GM21515 (cell line): ENCODE measurements around the gene NCLN.
"Not testable (repeated sequence)": the region's sequence is repeated elsewhere in the genome, so short reads cannot be mapped to it uniquely, and the experiment has no call there.

ENCODE experiments used
- ATAC-seq: cut with Tn5 transposase; IDR thresholded peaks from one replicate; pipeline ENCODE4 v1.9.1; 2021; ENCODE audit not compliant: unreplicated experiment

NCLN gene

DNA sequence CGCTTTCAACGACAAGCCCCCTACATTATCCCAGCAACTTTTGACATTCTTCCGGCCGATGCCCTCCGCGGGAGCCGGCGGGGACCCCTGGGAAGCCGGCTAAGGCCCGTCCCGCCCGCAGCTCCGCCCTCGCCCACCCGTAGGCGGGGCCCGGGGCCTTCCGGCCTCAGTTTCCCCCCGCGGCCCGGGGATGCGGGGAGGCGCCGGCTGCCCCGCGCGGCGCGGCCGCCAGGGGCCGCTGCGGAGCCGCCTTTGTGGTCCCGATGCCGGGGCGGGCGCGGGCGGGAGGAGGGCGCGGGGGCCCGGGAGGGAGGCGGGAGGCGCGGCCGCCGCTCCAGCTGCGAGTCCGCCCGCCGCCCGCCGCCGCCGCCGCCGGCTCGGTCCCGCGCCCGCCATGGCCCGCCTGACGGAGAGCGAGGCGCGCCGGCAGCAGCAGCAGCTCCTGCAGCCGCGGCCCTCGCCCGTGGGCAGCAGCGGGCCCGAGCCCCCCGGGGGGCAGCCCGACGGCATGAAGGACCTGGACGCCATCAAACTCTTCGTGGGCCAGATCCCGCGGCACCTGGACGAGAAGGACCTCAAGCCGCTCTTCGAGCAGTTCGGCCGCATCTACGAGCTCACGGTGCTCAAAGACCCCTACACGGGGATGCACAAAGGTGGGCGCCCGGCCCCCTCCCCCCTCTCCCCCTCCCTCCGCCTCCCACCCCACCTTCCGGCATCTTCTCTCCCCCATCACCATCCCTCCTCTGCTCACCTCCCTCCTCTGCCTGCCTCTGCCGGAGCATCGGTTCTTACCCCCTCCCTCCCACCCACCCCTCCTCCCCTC, 38.8 kb downstream of the NCLN start, which contains the start of gene CELF5:
Gene CELF5, plus strand, starts transcription at position 316 of the 823 bp plus-strand sequence. Its CDS starts 79 bp downstream, at position 395.
- no peak for ATAC-seq

DNA sequence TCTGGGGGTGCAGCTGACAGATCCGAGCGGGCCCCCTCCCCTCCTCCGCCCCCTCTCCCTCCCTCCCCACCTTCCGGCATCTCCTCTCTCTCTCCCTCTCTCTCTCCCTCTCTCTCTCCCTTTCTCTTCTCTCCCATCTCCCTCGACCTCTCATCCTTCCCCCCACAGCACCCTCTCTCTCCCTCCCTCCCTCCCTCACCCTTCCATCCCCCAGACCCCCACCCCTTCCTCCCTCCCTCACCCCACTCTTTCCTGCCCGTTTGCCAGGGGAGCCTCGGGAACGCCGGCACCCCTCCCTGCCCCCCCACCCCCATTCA, 39.4 kb downstream of the NCLN start:
- no peak for ATAC-seq

DNA sequence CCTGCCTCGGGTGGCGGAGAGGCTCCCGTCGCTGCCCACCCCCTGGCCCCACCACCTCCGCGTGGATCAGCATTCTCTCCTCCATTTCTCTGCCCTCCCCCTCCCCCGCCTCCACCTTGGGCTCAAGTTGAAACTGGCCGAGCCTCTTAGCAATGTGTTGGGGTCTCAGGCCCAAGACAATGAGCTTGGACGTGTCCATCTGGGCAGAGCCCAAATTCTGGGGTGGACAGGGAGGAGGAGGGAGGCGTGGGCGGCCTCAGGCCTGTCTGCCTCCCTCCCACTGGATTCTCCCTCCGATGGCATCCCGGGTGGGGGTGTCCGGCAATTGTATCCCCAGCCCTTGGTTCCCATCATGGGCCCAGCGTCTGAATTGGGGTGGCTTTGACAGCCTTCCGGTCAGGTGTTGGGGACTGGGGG, 40.0 kb downstream of the NCLN start:
- no peak for ATAC-seq

DNA sequence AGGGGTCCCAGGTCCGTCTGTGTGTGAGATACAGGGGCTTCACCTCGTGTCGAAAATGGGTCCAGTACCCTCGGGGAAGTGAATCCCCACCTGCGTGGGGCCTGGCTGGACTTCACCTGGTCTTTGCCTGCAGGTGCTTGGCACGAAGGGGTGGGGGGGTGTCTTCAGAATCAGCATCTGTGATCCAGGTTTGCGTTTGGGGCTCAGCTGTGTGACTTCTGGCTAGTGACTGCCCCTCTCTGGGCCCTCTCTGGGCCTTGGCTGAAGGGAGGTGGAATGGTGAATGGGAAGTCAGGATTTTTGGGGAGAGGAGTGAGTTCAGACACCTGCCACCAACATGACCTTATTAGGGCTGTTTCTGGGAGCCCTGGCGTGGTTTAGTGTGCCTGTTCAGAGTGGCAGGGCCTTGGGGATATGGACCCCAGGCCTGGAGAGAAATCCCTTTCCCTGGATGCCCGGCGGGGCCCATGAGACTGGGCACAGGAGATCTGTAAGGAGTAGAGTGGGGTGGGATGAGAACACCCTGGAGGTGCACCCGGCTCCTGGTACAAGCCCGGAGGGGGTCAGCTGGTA, 41.4 kb downstream of the NCLN start:
- ATAC-seq: no peak

DNA sequence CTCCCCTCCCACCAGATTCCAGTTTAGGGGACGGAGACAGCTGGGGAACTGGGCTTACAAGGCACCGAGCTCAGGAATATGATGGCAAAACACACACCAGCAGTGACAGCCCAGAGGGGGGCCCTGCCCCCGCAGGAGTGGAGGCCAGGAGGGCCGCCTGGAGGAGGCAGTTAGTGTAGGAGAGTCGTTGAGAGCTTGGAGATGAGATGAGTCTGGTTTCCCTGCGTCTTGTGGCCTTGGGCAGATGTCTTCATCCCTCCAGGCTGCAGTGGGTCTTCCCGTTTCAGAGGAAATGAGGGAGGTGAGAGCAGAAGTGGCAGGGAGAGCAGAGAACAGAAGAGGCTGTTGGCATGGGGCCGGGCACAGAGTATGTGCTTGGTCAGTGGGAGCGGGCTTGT, 43.6 kb downstream of the NCLN start:
- ATAC-seq: no peak

DNA sequence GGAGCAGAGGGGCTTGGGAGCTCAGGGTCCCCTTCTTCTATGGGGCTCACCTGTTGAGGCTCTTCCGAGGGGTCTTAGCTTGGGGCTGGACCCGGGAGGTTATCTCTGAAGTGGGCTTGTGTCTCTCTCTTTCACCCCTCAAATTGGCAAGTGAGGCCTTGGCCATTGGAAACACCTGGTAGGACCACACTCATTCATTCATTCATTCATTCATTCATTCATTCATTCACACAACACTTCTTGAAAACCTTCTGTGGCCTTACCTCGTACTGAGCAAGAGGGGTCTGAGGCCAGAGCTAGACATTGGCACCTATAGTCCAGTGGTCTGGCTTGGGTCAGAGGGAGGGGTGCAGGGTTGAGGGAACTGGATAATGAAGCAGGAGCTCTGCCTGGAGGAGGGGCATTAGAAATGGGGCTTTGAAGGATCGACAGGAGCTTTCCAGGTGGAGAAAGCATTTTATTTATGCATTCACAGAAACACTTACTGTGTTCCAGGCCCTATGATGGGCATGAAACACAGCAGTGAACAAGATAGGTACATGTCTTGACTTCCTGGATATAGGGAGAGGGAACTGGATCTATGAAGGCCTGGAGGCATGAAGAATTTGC, 44.3 kb downstream of the NCLN start:
- no peak for ATAC-seq

DNA sequence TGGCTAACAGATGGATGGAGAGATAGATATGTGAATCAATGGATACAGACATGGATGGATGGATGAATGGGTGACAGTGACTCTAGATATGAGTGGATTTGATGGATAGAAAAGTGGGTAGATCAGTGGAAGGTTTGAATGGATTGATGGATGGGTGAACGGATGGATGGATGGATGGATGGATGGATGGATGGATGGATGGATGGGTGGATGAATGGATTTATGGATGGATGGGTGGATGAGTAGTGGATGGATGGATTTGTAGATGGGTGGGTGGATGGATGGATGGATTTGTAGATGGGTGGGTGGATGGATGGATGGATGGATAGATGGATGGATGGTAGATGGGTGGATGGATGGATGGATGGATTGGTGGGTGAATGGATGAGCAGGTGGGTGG, 45.6 kb downstream of the NCLN start:
- no peak for ATAC-seq

DNA sequence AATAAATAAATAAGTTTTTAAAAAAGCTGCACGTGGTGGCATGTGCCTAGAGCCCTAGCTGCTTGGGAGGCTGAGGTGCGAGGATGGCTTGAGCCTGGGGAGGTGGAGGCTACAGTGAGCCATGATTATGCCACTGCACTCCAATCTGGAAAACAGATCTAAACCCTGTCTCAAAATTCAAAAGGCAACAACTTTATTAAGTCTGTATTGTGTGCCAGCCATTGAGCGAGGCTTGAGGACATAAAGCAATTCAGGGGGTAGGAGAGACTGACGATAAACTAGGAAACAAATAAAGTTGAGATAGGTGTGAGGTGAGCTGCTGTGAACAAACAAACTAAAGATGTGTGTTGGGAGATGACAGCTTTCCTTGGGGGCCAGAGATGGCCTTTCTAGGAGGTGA, 47.4 kb downstream of the NCLN start:
- no peak for ATAC-seq

DNA sequence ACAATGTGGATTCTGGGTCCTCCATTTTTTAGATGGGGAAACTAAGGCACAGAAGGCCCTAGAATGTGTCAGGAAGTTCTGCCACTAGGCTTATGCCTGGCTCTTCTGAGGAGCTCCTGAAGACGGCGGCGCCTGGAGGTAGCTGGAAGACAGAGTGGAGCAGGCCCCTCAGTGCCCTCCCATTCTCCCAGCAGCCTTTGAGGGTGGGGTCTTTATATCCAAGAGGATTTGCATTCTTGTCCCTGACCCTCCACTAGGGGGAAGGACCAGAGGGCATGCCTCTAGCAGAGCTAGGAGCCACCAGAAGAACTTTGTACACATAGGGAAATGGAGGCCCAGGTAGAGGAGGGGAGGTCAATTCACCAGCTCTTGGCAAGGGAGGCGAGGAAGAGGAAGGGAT, 48.1 kb downstream of the NCLN start:
- ATAC-seq: no peak

DNA sequence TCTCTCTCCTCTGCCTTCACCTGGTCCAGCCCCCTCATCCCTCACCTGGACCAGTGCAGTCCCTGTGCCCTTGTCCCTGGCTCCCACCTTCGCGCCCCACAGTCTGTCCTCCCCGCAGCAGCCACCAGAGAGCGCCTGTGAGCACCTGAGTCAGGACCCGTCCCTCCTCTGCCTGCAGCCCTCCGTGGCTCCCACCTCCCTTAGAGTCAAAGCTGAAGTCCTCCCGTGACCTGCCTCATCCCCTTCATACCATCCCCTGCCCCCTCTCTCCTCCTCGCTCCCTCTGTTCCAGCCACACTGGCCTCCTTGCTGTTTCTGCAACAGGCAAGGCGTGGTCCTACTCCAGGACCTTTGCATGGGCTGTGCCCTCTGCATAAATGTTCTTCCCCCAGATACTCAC, 49.1 kb downstream of the NCLN start:
- ATAC-seq: no peak

DNA sequence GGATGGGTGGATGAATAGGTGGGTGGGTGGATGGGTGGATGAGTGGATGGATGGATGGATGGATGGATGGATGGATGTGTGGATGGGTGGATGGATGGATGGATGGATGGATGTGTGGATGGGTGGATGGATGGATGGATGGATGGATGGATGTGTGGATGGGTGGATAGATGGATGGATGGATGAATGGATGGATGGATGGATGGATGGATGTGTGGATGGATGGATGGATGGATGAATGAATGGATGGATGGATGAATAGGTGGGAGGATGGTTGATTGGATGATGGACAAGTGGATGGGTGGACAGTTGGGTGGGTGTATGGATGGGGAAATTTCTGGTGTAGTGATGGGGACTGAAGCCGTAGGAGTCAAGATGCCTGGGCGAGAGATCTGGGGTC, 49.9 kb downstream of the NCLN start:
- not testable (repeated sequence) for ATAC-seq

DNA sequence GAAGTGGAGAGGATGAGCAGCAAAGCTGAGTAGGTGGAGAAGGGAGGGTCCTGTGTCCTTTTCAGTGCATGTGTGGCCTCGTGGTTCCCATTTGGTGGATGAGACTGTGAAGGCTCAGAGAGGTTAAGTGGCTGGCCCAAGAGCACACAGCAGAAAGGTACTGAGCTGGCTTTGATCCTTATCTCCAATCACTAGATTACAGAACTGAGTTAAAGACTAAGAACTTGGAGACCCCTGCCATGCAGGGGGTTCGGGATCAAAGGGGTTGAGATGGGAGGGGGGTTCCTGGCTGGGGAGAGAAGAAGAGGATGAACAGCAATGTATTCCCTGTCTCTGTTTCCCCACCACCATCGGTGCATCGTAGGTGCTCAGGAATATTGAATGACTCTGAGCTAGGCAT, 50.5 kb downstream of the NCLN start:
- no peak for ATAC-seq

DNA sequence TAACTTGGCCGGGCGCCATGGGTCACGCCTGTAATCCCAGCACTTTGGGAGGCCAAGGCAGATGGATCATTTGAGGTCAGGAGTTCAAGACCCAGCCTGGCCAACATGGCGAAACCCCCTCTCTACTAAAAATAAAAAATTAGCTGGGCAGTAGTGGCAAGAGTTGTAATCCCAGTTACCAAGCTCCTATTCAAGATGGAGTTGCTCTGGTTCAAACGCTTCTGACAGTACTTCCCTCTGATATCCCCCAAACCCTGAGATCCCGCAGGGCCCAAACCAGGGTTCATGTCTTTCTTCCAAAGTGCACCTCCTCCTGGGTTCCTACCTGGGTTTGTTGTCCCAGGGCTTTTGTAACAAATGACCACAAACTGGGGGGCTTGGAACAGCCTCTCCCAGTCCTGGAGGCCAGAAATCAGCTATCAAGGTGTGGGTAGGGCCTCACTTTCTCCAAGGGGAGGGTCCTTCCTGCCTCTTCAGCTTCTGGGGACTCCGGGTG, 52.4 kb downstream of the NCLN start:
- ATAC-seq: no peak

DNA sequence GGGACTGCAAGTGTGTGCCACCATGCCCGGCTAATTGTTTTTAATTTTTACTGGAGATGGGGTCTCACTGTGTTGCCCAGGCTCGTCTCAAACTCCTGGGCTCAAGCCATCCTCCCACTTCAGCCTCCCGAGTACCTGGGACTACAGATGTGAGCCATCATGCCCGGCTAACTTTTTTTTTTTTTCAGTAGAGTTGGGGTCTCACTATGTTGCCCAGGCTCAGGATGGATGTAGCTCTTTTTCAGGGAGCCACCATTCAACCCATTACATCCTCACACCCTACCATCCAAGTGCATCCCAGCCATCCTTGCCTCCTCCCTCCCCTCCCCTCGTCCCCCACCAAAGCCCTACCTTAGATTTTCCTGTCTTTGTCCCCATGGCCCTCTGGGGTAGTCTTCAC, 53.6 kb downstream of the NCLN start:
- ATAC-seq: no peak

DNA sequence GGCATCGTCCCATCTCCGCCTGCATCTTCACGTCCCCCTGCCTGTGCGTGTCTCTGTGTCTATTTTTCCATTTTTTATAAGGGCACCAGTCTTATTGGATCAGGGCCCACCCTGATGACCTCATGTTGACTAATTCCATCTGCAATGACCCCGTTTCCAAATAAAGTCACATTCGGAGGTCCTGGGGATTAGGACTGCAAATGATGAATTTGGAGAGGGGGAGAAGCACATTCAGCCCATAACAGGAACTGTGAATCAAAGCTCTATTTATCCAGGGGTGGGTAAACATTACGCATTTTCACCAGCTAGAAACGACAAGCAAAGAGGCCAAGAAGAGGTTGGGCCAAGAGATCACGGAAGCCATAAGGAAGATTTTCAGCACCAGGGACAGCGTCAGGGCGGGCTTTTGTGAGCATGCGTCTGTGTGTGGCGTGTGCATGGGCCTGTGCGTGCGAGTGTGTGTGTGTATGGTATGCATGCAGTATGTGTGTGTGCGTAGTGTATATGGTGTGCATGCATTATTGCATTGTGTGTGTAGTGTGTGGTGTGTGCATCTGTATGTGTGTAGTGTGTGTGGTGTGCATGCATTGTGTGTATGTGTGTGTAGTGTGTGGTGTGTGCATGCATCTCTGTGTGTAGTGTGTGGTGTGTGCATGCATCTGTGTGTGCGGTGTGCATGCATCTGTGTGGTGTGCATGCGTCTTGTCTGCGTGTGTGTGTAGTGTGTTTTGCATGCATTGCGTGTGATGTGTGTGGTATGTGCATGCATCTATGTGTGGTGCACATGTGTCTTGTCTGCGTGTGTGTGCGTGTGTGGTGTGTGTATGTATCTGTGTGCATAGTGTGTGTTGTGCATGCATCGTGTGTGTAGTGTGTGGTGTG, 58.3 kb downstream of the NCLN start:
- no peak for ATAC-seq

DNA sequence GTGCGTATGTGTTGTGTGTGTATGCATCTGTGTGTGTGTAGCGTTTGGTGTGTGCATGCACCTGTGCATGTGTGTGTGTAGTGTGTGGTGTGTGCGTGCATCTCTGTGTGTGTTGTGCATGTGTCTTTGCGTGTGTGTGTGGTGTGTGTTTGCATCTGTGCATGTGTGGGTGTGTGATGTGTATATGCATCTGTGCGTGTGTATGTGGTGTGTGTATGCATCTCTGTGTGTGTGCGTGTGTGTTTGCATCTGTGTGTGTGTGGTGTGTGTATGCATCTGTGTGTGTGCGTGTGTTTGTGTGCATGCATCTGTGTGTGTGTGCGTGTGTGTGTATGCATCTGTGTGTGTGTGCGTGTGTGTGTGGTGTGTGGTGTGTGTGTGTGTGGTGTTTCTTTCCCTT, 59.3 kb downstream of the NCLN start:
- ATAC-seq: no peak

DNA sequence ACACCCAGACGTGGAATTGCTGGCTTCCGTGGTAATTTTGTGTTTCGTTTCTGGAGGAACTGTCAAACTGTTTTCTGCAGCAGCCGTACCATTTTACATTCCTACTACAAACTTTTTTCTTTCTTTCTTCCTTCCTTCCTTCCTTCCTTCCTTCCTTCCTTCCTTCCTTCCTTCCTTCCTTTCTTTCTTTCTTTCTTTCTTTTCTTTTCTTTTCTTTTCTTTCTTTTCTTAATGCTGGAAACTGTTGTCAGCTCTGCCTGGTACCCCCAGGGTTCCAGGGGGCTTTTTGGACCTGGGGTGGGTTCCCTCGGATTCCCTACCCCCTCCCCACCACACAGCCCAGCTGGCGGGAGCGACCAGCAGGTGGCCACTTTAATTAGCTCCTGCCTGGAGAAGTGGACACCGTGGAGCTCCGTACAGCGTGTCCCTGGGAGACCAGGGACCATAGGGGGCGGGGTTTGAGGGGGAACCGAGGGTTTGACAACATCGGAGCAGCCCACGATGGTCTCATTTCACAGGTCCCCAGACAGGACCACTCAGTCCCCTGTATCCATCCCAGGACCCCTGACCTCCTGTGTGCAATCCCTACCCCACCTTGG, 63.1 kb downstream of the NCLN start:
- no peak for ATAC-seq

DNA sequence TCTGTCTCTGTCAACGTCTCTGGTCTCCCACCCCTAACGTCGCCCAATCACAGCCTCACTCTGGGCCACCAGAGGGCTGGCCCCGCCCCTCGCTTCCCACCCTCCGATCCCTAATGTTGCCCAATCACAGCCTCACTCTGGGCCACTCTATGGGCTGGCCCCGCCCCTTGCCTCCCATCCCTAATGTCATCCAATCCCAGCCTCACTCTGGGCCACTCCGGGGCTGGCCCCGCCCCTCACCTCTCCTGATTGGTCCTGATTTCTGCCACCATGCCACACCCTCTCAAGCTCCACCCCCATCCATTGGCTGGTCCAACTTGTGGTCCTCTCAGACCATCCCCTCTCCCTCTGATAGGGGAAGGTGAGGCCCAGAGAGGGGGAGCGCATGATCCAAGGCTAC, 63.7 kb downstream of the NCLN start:
- no peak for ATAC-seq

DNA sequence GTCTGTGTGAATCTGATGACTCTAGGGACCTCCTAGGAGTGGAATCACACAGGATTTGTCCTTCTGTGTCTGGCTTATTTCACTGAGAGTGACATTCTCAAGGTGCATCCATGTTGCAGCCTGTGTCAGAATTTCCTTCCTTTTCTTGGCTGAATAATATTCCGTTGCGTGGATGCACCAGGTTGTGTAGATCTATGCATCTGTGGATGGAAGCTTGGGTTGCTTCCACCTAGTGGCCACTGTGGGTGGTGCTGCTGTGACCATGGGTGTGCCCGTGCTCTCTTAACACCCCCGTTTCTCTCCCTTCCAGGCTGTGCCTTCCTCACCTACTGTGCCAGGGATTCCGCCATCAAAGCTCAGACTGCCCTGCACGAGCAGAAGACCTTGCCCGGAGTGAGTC, 64.9 kb downstream of the NCLN start:
- ATAC-seq: no peak

DNA sequence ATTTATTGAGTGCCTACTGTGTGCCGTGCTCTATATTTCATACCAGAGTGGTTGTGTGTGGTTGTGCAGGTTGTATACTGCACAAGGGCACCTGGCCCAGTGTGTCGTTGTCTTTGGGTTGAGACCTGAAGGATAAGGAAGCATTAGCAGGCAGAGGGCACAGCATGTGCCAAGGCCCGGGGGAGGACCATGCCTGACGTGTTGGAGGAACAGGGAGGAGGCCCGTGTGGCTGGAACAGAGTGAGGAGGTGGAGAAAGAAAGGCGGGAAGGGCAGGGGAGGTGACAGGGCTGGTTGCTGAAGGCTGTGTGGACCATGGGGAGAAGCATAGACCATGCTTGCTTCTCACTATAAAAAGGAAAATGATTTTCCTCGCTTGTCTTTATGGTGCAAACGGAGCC, 65.5 kb downstream of the NCLN start:
- ATAC-seq: no peak

DNA sequence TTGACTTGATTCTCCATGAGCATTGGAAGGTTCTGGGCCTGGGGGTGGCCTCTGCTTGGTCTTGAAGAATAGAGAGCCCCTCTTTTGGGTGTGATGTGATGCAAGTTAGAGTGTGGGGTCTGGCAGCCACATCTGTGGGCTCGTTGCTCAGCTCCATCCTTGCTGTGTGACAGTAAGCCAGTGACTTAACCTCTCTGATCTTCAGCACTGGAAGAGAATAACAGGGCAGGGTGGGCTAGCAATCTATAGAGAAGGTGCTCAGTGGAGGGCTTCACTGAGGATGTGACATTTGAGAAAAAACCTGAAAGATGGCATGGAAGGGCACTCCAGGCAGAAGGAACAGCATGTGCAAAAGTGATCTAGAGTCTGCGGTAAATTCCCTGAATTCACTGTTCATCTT, 66.9 kb downstream of the NCLN start:
- ATAC-seq: no peak
